Measurements from ENCODE around the gene OR6C74.

OR6C74 gene

DNA sequence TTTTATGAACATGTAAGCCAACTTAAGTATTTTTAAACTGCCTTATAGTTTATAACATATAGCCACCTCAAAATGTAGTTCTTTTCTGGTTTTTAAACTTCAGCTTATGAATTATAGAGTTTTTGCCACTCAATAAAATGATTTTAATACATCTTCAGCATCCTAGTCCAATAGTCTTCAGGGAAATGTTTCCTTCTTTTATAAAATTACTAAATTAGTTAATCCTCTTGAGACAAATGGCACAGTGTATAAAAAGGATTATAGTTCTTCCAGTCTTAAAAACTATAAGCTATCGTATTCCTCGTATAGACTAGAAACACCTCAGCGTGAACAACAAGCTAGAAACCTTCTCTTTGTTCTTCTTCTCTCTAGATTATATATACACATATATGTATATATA lies at the start of gene OR6C74:
TSS of gene OR6C74 (plus strand) at position 301 of the 400 bp plus-strand sequence. CDS start 2,679 bp downstream, outside the sequence.
- no peak for DNase-seq (ENCODE audit: low read depth)

DNA sequence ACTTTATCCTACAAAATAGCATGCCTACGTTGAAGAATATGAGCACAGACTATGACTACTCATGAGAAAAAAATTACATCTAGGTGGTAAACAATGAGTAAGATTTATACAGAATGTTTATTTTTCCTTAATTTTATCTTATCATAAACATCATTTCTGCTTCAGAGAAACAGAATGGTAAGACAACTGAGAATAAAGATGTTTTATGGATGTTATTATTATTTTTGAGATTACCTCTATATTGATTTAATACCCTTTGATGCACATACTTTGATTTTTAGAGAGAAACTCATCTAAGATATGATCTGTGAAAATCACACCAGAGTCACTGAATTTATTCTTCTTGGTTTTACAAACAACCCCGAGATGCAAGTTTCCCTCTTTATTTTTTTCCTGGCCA lies 23.7 kb upstream of the OR6C74 start, which contains the start of gene OR10A7:
TSS of gene OR10A7 (plus strand) at position 301 of the 400 bp plus-strand sequence. CDS start at position 301, 0 bp downstream.
- no peak for DNase-seq (ENCODE audit: low read depth)

GRCh38 chr12:55226523-55226922 lies 17.9 kb upstream of the OR6C74 start:
- no peak for DNase-seq (ENCODE audit: low read depth)

DNA sequence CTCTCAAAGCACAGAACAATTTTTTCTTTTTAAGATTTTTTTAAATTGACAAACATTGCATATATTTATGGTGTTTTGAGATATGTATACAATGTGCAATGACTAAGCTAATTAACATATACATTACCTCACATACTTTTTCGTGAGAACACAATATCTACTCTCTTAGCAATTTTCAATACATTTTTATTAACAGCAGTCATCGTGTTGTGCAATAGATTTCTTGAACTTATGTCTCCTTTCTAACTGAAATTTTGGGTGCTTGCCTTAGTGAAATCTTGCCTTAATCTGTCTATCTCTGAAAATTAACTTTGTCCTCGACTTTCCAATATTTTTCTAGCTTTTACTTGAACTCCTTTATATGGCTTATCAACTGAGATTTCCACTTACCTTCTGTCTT lies 16.8 kb upstream of the OR6C74 start:
- DNase-seq (ENCODE audit: low read depth), result no peak

DNA sequence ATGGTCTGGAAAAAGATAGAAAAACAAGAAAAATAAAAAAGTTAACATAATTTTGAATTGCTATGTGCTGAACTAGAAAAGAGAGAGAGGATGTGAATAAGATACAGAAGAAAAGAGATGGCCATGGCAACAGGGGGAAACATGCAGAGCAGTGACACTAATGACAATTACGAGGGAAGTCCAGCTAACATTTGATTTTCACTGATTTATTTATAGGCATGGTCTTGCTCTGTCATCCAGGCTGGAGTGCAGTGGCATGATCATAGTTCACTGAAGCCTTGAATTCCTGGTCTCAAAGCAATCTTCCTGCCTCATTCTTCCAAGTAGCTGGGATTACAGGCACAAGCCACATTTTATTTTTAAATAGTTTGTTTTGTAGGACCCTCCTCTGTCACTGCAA lies 1.8 kb downstream of the OR6C74 start:
- DNase-seq (ENCODE audit: low read depth), result no peak

DNA sequence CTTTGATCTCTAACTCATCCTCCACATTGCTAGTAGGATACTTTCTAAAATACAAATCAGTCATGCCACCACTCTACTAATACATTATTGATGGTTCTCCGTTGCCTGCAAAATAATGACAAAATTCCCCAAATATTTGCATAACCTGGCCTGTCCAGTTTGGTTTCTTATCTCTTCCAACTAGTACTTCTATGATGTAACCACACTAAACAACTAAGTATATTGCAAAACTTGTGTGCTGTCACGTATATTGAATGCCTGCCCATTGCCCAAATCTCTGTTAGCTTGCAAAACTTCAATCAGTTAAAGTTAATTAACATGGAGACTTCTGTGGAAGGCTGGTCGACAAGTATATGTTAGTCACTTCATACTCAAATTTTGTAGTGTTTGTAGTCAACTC lies 6.5 kb downstream of the OR6C74 start:
- no peak for DNase-seq (ENCODE audit: low read depth)

DNA sequence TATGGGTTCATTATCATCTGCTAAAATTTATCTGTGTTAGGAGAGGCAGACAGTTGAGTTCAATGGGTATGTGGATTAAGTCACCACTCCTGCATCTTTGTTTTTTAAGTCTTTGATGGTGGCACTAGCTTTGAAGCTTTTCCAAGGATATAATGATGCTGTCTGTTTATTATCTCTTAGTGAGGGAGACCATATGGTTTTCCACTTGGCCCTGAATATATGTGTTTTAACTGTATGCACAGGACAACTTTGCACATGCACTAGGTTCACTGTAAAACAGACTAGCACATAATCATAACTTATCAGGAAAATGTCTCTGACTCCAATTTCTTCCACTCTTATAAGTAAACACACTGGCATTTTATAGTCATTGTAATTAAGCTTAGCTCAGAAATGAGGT lies 8.9 kb downstream of the OR6C74 start:
- no peak for DNase-seq (ENCODE audit: low read depth)

DNA sequence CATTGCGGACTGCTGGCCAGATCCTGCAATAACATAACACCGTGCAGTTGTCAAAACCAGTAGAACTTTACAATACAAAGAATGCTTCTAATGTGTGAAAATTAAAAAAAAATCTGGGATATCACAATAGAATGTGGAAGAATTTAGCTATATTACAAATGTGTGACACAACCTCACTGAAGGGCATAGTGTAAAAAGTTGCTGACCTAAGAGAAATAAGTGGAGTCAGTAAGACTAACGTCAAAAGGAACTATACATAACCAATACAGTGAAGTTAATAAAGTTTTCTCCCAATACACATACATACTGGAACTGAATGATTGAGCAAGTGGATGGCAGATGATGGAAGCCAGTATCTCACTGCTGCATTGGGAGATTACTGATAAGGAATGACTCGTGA lies 12.4 kb downstream of the OR6C74 start:
- DNase-seq (ENCODE audit: low read depth), result no peak

DNA sequence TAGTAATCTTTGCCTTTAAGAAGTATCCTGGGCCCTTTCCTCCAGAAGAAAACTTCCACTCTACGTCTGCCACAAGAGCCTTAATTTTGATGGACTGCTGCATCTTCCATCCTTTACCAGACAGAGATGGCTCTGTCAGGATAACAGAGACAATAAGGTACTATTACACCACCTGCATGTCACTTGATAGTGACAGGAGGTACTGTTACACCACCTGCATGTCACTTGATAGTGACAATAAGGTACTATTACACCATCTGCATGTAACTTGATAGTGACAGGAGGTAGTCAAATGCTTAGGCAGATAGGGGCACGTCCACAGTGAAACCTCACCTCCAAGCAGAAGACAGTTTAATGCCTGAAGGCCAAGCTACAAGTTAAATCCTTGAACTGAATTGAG lies 13.9 kb downstream of the OR6C74 start:
- DNase-seq (ENCODE audit: low read depth), result no peak

DNA sequence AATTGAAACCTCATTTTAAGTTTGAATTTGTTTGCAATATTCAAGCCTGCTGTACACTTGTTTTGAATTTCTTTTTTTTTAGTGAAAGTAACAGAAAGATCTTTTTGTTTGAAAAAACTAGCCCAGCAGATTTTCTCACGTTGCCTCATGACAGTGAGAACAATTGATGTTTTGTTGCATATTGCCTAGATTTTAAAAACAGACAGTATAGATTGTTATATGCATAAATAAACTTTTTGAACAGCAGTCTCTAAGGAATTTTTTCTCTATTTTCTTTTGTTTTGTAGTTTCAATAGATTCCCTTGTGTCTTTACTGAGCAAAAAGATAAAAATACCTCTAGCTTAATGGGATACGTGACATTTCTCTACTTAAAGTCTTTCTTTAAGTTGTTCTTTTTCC lies 36.6 kb downstream of the OR6C74 start:
- no peak for DNase-seq (ENCODE audit: low read depth)

DNA sequence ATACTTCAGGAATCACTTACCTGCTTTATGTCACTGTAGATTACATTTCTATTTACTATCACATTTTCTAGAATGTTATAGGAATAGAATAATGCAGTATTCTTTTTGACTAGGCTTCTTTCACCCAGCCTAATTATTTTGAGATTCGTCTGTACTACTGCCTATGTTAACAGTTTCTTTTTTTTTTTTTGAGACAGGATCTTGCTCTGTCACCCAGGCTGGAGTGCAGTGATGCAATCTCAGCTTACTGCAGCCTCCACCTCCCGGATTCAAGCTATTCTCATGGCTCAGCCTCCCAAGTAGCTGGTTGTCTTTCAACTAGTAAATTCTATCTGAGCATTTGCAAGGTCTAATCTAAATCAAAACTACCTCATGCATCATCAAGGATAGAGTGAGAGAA lies 45.6 kb downstream of the OR6C74 start:
- DNase-seq (ENCODE audit: low read depth), result no peak

All from activated T-helper 9 cell treated with anti-CD3 and anti-CD28 coated beads, Interleukin-2, amount 50 U/mL, for 16 hours (primary cell).